Naive thymus-derived CD4-positive, alpha-beta T cell (primary cell): Measurements from ENCODE around the gene PTPRK. TPM values are rescaled to one million over a fixed set of nuclear protein-coding genes. Genes with fewer than 3 reads are reported as not detected.
A peak's percentile ranks its signal among the peaks of the same experiment; 100 is the strongest.

Source experiments
- ATAC-seq: fragments of 150-1000 bp; cut with Tn5 transposase; 2 replicates; pipeline ENCODE4 v1.10.0; 2021; ENCODE audit warnings: mild to moderate bottlenecking, moderate library complexity
- CTCF ChIA-PET: fragments of 350-600 bp; sonication (Branson Sonifier 250); formaldehyde crosslinking; loops from one replicate; lab custom pipeline; 2021; ENCODE audit warnings: antibody characterized with exemption; lab: Charles Lee
- POLR2A ChIA-PET: fragments of 350-600 bp; sonication (Branson Sonifier 250); formaldehyde crosslinking; loops from one replicate; lab custom pipeline; 2021; ENCODE audit warnings: antibody characterized with exemption, inconsistent platforms; lab: Charles Lee
- DNase-seq, 9 donors: peaks; one replicate each; pipeline versions ENCODE4 v3.0.0 to v3.0.0-alpha.2; 2020 to 2022; ENCODE audit warnings: mixed read lengths in 1 of 9
- H3K27ac ChIP-seq: one replicate; pipeline ENCODE4 v1.7.0; 2013; ENCODE audit warnings: mild to moderate bottlenecking, low read depth, low read length, moderate library complexity
- H3K27me3 ChIP-seq, 2 donors: one replicate each; pipeline ENCODE4 v1.7.0; 2013; ENCODE audit warnings: low read length in 2 of 2, mild to moderate bottlenecking in 2 of 2, moderate library complexity in 2 of 2; ENCODE audit not compliant: control insufficient read depth in 2 of 2, insufficient read depth in 2 of 2
- H3K36me3 ChIP-seq, 3 experiments: 1 replicate in 2 of 3; 2 replicates in 1 of 3; pipeline ENCODE4 v1.7.0; 2013; ENCODE audit warnings: low read length in 3 of 3, mild to moderate bottlenecking in 3 of 3, moderate library complexity in 1 of 3; ENCODE audit not compliant: insufficient read depth in 3 of 3, control insufficient read depth in 2 of 3
- H3K4me1 ChIP-seq, 2 donors: one replicate each; pipeline ENCODE4 v1.7.0; 2013; ENCODE audit warnings: low read length in 2 of 2, mild to moderate bottlenecking in 2 of 2, moderate library complexity in 1 of 2; ENCODE audit not compliant: control insufficient read depth in 2 of 2, insufficient read depth in 2 of 2
- H3K4me3 ChIP-seq: 2 replicates; pipeline ENCODE4 v1.7.0; 2013; ENCODE audit warnings: mild to moderate bottlenecking, low read length
- H3K9me3 ChIP-seq, 3 experiments: 1 replicate in 2 of 3; 2 replicates in 1 of 3; pipeline ENCODE4 v1.7.0; 2013; ENCODE audit warnings: low read length in 3 of 3; ENCODE audit not compliant: control insufficient read depth in 2 of 3
- H3K27ac Mint-ChIP-seq, 9 donors: one replicate each; pipeline ENCODE4 v1.8.0; 2020 to 2022; ENCODE audit warnings: mixed read lengths in 9 of 9, mild to moderate bottlenecking in 8 of 9, moderate library complexity in 5 of 9, inconsistent platforms in 2 of 9
- H3K27me3 Mint-ChIP-seq, 5 donors: one replicate each; pipeline ENCODE4 v1.8.0; 2021 to 2022; ENCODE audit warnings: mixed read lengths in 5 of 5, mild to moderate bottlenecking in 1 of 5
- H3K36me3 Mint-ChIP-seq, 5 donors: one replicate each; pipeline ENCODE4 v1.8.0; 2020 to 2022; ENCODE audit warnings: mixed read lengths in 5 of 5, mild to moderate bottlenecking in 3 of 5, inconsistent platforms in 1 of 5
- H3K4me1 Mint-ChIP-seq, 7 donors: one replicate each; pipeline ENCODE4 v1.8.0; 2020 to 2022; ENCODE audit warnings: mixed read lengths in 7 of 7, mild to moderate bottlenecking in 3 of 7, inconsistent platforms in 1 of 7
- H3K4me3 Mint-ChIP-seq, 10 donors: one replicate each; pipeline ENCODE4 v1.8.0; 2020 to 2022; ENCODE audit warnings: mild to moderate bottlenecking in 10 of 10, mixed read lengths in 10 of 10, moderate library complexity in 6 of 10, inconsistent platforms in 2 of 10
- H3K9me3 Mint-ChIP-seq, 11 donors: one replicate each; pipeline ENCODE4 v1.8.0; 2020 to 2022; ENCODE audit warnings: mixed read lengths in 11 of 11, mild to moderate bottlenecking in 4 of 11, inconsistent platforms in 1 of 11, moderate library complexity in 1 of 11
- intact Hi-C, 2 donors: fragments of 100-400 bp; cut with micrococcal nuclease; formaldehyde crosslinking; loops; one replicate each; pipeline ENCODE4 v1.15.1; 2023
- polyA plus RNA-seq, 2 donors: library from polyadenylated mRNA; unstranded; fragments of 300-500 nt; fragmentation: Illumina TruSeq; gene quantifications; one replicate each; pipeline ENCODE4 v1.2.3, GENCODE V29; 2021
- total RNA-seq, 6 experiments: library from RNA in 5 of 6; stranded (reverse) in 5 of 6; gene quantifications; 1 replicate in 5 of 6; 2 replicates in 1 of 6; pipeline ENCODE4 v1.2.3 and lab custom pipeline; 2021 to 2026

PTPRK gene
- total and polyA plus RNA-seq, 7 experiments from 2014 or later: 1.3 to 6.5 (median 2.3) TPM

DNA sequence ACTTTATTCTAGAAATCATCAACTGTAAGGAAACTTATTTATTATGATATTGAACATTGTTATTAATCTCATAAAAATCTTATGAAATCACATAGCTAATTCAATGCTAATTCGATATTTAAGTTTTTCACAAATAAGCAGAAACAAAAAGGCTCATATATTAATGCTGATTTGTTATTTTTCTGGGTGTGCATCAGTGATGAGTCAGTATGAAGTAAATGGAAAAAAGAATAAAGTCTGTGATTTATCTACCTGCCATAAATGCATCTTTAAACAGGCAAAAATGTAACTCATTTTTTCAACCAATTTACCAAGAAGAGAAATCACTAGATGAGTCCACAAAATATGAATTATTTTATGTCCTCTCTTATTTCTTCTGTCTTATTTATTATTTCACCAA, 253.5 kb downstream of the PTPRK start:
- Mint-ChIP-seq H3K4me1 (peaks cover 0 to 4% (median 0%) of the 10 kb centered on the region in 7 donors), H3K27me3 (peaks cover 0 to 9% (median 0%) of the 10 kb centered on the region in 5 donors), H3K27ac (no peak overlapping the region), H3K36me3 (peaks cover 2 to 14% (median 5%) of the 10 kb centered on the region in 5 donors), H3K4me3 (no peak overlapping the region), H3K9me3 (peaks cover 2 to 25% (median 10%) of the 10 kb centered on the region in 11 donors)
- no peaks in the 10 kb centered on the region for H3K27me3 ChIP-seq
- no peaks in the 10 kb centered on the region for H3K36me3 ChIP-seq
- intact Hi-C loops: no loop called here
- POLR2A ChIA-PET: no interaction called here
- ATAC-seq (no peak), DNase-seq (no peak)
- H3K4me1 ChIP-seq: no peaks in the 10 kb centered on the region
- CTCF ChIA-PET: no interaction called here
- H3K27ac ChIP-seq: no peak overlapping the region
- peaks cover 0 to 6% (median 0%) of the 10 kb centered on the region in 3 experiments for H3K9me3 ChIP-seq
- no peak overlapping the region for H3K4me3 ChIP-seq

DNA sequence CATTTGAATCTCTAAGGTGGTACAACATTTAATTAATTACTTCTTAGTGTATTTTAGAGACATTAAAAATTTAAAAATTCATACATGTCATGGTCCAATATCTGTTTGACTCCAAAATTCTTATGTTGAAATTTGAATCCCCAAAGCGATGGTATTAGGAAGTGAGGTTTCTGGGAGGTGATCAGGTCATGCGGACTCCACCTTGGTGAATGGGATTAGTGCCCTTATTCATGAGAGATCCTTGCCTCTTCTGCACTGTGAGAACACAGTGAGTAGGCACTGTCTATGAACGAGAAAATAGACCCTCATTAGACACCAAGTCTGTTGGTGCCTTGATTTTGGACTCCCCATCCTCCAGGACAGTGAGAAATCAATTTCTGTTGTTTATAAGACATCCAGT, 254.7 kb downstream of the PTPRK start:
- Histone ChIP-seq H3K36me3 (no peaks in the 10 kb centered on the region), H3K27me3 (no peaks in the 10 kb centered on the region), H3K27ac (no peak overlapping the region), H3K9me3 (peaks cover 0 to 6% (median 0%) of the 10 kb centered on the region in 3 experiments), H3K4me1 (peaks cover 0 to 3% of the 10 kb centered on the region in 2 donors), H3K4me3 (no peak overlapping the region)
- Mint-ChIP-seq H3K4me3 (no peak overlapping the region), H3K9me3 (peaks cover 2 to 25% (median 10%) of the 10 kb centered on the region in 11 donors), H3K36me3 (peaks cover 2 to 14% (median 5%) of the 10 kb centered on the region in 5 donors), H3K4me1 (peaks cover 0 to 14% (median 4%) of the 10 kb centered on the region in 7 donors), H3K27me3 (peaks cover 0 to 9% (median 0%) of the 10 kb centered on the region in 5 donors), H3K27ac (no peak overlapping the region)
- ChIA-PET POLR2A (no interaction called here), CTCF (no interaction called here)
- ATAC-seq (no peak), DNase-seq (no peak)
- intact Hi-C loops: no loop called here

- H3K4me3 ChIP-seq: peak overlapping the region; percentile 30
- Mint-ChIP-seq H3K9me3 (peaks cover 2 to 25% (median 10%) of the 10 kb centered on the region in 11 donors), H3K4me3 (peak overlapping the region; percentile 67 to 91 (median 84)), H3K27me3 (peaks cover 0 to 3% (median 0%) of the 10 kb centered on the region in 5 donors), H3K27ac (peak overlapping the region; percentile 74 to 93 (median 90)), H3K4me1 (peaks cover 15 to 46% (median 28%) of the 10 kb centered on the region in 7 donors), H3K36me3 (peaks cover 4 to 14% (median 6%) of the 10 kb centered on the region in 5 donors)
- no peaks in the 10 kb centered on the region for H3K36me3 ChIP-seq
- peak in 7 of 9 donors; percentile 11 to 42 (median 29) for DNase-seq
- H3K9me3 ChIP-seq: peaks cover 0 to 6% (median 0%) of the 10 kb centered on the region in 3 experiments
- H3K4me1 ChIP-seq: peaks cover 12 to 15% of the 10 kb centered on the region in 2 donors
- ATAC-seq: peak; percentile 74
- intact Hi-C loops: loop anchor here (1.0 to 5.0 kb wide), 8 partner anchors 19 to 523 kb away; partner anchors contain the start of gene PTPRK (in 1 of the 2)
- ChIA-PET CTCF (no interaction called here), POLR2A (interaction anchor here (0.8 to 1.4 kb wide), 2 partner anchors 10 to 359 kb away, joined by 3 to 6 read pairs; partner anchors contain the start of gene THEMIS)
- H3K27me3 ChIP-seq: no peaks in the 10 kb centered on the region
- peak overlapping the region; percentile 45 for H3K27ac ChIP-seq
These were observed 260.4 kb downstream of the PTPRK start for GRCh38 chr6:128259730-128260685.

- CTCF ChIA-PET: no interaction called here
- Histone ChIP-seq H3K4me3 (peak overlapping the region; percentile 30), H3K9me3 (peaks cover 0 to 6% (median 0%) of the 10 kb centered on the region in 3 experiments), H3K27ac (peak overlapping the region; percentile 45), H3K27me3 (no peaks in the 10 kb centered on the region), H3K4me1 (peaks cover 12 to 15% of the 10 kb centered on the region in 2 donors), H3K36me3 (no peaks in the 10 kb centered on the region)
- Mint-ChIP-seq H3K4me1 (peaks cover 15 to 46% (median 28%) of the 10 kb centered on the region in 7 donors), H3K27ac (peak overlapping the region; percentile 74 to 93 (median 90)), H3K27me3 (no peaks in the 10 kb centered on the region), H3K4me3 (peak overlapping the region; percentile 67 to 91 (median 84)), H3K9me3 (peaks cover 0 to 18% (median 8%) of the 10 kb centered on the region in 11 donors), H3K36me3 (peaks cover 4 to 11% (median 6%) of the 10 kb centered on the region in 5 donors)
- peak; percentile 62 for ATAC-seq
- POLR2A ChIA-PET: no interaction called here
- intact Hi-C loops: loop anchor here (1.0 to 5.0 kb wide), 8 partner anchors 18 to 522 kb away; partner anchors contain the start of gene PTPRK (in 1 of the 2)
- peak in 5 of 9 donors; percentile 6 to 26 (median 18) for DNase-seq
These were observed 261.2 kb downstream of the PTPRK start for GRCh38 chr6:128259029-128259724.

DNA sequence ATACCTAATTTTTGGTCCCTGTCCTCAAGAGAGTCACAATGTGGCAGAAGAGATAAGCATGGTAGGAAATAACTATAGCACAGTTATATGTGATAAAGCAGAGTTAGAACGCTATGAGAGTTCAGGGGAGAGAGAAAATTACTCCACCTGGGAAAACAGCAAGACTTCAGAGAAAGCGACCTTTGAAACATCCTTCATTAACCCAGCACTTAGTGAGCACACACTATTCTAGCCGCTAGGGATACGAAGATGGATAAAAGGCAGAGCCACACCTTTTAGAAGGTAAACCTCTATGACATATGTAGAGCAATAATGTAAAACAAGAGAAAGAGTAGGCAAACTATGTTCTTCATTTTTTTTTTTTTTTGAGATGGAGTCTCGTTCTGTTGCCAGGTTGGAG, 264.3 kb downstream of the PTPRK start:
- peak overlapping the region in 3 of 9 donors; percentile 15 to 78 (median 18) for H3K27ac Mint-ChIP-seq
- DNase-seq: no peak
- peaks cover 20 to 51% (median 40%) of the 10 kb centered on the region in 7 donors for H3K4me1 Mint-ChIP-seq
- H3K4me3 ChIP-seq: no peak overlapping the region
- H3K9me3 Mint-ChIP-seq: no peaks in the 10 kb centered on the region
- no peaks in the 10 kb centered on the region for H3K36me3 ChIP-seq
- H3K4me1 ChIP-seq: peaks cover 12 to 15% of the 10 kb centered on the region in 2 donors
- H3K36me3 Mint-ChIP-seq: peaks cover 0 to 4% (median 0%) of the 10 kb centered on the region in 5 donors
- H3K9me3 ChIP-seq: no peaks in the 10 kb centered on the region
- H3K27ac ChIP-seq: no peak overlapping the region
- ChIA-PET POLR2A (no interaction called here), CTCF (no interaction called here)
- no peak for ATAC-seq
- intact Hi-C loops: loop anchor here (5.0 kb wide), 4 partner anchors 261 to 399 kb away; partner anchors contain the start of gene PTPRK (in 1 of the 2)
- H3K27me3 Mint-ChIP-seq: no peaks in the 10 kb centered on the region
- no peak overlapping the region for H3K4me3 Mint-ChIP-seq
- no peaks in the 10 kb centered on the region for H3K27me3 ChIP-seq
